Activated CD4-positive, alpha-beta T cell treated with anti-CD3 and anti-CD28 coated beads, Interleukin-2, Interleukin-6, amounts not matched to agents 100 ng/mL and 50 ng/mL, durations not matched to agents 16 hours and 8 hours (primary cell): ENCODE data around the gene JARID2.
"Not testable (repeated sequence)": the region's sequence is repeated elsewhere in the genome, so short reads cannot be mapped to it uniquely, and the experiment has no call there.

Source experiments
- DNase-seq: peaks from one replicate; pipeline ENCODE4 v3.0.0-alpha.2; 2020

Gene JARID2

GRCh38 chr6:15531973-15532372 is 286.1 kb downstream of the JARID2 start:
- no peak for DNase-seq

DNA sequence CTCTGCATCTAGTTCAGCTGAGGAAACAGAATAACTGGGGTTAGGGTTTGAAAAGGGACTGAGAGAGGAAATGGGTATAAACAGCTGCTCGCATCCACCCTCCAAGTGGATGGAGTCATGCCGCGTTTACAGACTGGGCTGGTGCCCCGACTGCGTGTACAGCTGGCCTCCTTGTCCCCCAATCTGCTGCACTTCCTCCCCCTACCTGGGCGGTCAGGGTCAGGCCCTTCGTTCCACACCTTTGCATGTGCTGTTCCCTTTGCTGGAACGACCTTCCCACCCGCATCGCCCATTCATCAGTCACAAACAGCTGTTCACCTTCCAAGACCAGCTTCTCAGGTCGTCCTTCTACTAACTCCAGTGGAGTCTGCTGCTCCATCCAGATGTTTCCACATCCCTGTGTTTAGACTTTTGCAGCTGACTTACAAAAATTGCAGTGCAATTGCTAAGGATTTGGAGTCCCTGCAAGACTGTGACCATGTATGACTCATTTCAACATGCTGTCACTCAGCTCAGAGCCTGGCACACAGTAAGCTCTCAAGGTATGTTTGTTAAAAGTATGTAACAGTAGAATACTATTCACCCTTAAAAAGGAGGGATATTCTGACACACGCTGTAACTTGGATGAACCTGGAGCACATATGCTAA is 287.6 kb downstream of the JARID2 start:
- no peak for DNase-seq

DNA sequence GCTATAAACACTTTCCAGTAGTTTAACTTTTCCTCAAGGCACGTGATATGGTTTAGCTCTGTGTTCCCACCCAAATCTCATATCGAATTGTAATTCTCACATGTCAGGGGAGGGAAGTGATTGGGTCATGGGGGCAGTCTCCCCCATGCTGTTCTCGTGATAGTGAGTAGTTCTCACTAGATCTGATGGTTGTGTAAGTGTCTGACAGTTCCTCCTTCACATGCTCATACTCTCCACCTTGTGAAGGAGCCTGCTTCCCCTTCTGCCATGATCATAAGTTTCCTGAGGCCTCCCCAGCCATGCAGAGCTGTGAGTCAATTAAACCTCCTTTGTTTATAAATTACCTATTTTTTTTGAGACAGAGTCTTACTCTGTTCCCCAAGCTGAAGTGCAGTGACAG is 289.1 kb downstream of the JARID2 start:
- no peak for DNase-seq

- DNase-seq, result no peak
Observed at GRCh38 chr6:15535495-15536197, 289.8 kb downstream of the JARID2 start.

DNA sequence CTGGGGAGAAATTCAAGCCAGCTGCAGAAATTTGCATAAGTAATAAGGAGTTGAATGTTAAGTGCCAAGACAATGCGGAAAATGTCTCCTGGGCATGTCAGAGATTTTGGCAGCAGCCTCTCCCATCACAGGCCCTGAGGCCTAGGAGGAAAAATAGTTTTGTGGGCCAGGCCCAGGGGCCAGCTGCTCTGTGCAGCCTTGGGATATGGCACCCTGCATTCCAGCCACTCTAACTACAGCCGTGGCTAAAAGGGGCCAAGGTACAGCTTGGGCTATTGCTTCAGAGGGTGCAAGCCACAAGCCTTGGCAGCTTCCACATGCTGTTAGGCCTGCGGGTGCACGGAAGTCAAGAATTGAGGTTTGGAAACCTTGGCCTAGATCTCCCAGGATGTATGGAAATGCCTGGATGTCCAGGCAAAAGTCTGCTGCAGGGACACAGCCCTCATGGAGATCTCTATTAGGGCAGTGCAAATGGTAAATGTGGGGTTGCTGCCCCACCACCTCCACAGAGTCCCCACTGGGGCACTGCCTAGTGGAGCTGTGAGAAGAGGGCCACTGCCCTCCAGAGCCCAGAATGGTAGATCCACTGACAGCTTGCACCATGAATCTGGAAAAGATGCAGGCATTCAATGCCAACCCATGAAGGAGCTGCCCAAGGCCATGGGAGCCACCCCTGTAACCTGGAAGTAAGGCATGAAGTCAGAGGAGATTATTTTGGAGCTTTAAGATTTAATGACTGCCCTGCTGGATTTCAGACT is 290.5 kb downstream of the JARID2 start:
- no peak for DNase-seq

DNA sequence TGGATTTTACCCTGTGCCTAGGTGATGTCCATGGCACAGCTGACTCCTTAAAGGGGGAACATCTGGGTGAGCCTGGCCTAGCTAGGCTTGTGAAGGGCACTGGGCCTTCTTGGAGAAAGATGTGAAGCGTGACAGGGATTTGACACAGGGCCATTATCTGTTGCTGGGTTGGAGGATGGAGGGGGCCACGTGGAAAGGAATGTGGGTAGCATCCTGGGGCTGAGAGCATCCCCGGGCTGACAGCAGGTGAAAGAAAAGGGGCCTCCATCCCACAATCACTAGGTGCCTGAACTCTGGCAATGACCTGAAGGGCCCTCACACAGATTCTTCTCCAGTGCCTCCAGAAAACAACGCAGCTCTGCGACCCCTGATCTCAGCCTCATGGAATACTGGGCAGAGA is 292.2 kb downstream of the JARID2 start:
- no peak for DNase-seq

GRCh38 chr6:15538766-15539495 is 293.1 kb downstream of the JARID2 start:
- no peak for DNase-seq

- DNase-seq, result no peak
Observed at GRCh38 chr6:15539722-15540270, 293.9 kb downstream of the JARID2 start.

DNA sequence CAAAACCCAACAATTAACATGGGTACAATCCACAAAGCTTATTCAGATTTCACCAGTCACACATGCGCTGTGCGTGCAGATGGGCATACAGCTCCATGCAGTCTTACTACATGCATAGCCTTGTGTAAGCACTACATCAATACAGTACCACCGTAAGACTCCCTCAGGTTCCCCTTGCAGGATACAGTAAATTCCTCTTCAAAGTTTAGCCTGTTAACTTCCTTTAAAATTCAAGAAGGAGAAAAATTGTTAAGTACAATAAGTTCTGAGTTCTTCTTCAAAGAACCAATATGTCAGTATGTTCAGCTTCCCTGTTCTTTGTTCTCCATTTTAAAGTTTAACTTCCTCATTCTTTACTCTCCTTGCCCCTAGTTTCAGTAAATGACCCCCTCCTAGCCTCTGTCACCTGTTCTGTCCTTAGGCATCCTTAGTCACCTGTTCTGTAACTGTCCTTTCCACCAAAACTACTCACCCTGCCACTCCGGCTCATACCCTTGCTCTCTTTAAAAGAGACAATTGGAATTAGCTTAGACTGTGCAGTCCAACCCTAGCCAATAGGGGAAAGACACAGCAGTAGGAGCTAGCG is 297.6 kb downstream of the JARID2 start:
- DNase-seq, result not testable (repeated sequence)

DNA sequence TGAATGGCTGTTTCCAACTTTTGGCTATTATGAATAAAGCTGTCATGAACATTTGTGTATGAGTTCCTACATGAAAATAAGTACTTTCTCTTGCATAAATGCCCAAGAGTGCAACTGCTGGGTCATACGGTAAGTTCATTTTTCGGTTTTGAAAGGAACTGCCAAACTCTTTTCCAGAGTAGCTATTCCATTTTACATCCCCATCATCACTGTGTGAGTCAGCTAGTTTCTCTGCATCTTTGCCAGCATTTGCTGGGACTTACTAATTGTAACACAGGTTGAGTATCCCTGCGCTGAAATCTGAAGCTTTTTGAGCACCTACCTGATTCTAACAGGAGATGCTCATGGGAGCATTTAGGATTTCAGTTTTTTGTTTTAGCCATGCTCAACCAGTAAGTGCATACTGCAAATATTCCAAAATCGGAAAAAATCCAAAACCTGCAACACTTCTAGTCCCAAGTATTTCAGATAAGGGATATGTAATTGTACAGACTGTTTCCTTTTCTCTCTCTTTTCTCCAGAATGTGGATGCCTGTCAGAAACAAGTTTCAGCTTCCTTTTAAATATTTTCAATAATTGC is 298.5 kb downstream of the JARID2 start:
- DNase-seq, result no peak

GRCh38 chr6:15546591-15546990 is 300.7 kb downstream of the JARID2 start:
- DNase-seq, result no peak

DNA sequence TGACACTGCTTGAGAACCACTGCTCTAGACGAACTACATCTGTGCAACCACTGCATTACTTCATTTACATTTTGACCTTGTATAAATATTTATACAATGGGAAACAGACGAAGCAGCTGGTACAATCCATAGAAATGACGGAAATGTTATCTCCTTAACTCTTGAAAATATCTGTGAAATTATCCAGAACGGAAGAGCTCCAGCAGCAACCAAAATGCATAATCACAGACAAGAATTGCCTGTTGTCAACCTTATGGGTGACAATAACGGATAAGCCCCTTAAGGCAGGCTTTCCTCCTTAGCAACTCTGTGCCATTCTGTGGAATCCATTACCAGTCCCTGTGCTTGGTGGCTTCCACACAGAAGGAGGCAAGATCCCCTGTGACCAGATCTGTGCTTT is 301.5 kb downstream of the JARID2 start:
- no peak for DNase-seq

DNA sequence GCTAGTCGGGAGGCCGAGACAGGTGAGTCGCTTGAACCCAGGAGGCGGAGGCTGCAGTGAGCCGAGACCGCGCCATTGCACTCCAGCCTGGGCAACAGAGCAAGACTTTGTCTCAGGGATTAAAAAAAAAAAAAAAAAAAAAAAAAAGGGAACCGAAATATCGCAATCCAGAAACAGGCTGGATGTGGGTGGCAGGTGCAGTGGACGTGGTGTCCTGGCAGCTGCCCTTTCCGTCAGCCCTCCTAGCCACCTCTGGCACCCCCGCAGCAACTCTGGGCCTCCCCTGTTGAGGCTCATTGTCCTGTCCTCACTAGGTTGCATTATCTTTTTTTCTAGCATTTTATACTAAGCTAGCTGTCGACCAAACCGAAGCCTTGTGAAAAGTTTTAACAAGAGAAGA is 303.5 kb downstream of the JARID2 start:
- no peak for DNase-seq

DNA sequence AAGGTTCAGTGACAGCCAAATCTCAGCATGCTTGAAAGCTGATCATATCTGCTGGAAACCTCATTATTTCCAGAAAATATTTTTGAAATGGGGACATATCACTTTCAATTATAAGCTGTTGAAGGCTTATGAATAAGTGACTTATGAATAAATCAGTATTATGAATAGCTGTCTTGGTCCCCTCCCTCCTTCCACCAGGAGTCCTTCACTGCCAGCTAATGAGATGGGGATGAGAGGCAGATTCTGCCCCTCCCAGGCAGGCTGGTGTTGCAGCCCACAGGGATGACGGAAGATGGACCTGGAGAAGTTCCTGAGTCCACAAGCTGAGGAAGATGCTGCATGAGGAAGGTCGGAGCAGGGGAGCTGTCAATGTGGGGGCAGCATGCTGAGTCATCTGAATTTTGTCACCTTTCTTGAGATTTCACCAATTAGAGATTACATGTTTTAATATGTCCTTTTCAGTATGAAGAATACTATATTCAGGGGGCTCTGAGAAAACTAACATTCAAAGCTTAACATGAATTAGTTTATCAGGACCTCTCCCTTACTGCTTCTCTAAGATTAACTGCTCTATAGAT is 304.8 kb downstream of the JARID2 start:
- no peak for DNase-seq

GRCh38 chr6:15551262-15551661 is 305.4 kb downstream of the JARID2 start:
- no peak for DNase-seq

- no peak for DNase-seq
Observed at GRCh38 chr6:15551798-15552197, 305.9 kb downstream of the JARID2 start.

DNA sequence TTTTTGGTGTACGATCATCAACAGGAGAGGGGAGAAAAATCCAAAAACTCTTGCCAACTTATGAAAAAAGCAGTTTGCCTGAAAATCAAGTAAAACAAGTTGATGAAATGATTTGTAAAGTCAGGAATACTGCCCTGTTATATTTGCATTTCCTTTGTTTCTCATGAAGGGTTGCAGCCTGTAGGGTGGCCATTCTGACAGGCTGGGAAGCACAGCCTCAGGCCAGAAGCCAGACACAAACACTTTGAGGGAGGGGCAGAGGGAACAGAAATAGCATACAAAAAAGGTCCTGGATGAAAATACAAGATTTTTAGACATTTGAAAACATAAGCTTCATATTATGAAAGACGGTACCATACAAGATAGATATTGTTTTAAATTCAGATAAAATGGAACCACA is 307.2 kb downstream of the JARID2 start:
- DNase-seq, result no peak

- no peak for DNase-seq
Observed at GRCh38 chr6:15553736-15554294, 307.9 kb downstream of the JARID2 start.

GRCh38 chr6:15554728-15555100 is 308.8 kb downstream of the JARID2 start:
- no peak for DNase-seq

DNA sequence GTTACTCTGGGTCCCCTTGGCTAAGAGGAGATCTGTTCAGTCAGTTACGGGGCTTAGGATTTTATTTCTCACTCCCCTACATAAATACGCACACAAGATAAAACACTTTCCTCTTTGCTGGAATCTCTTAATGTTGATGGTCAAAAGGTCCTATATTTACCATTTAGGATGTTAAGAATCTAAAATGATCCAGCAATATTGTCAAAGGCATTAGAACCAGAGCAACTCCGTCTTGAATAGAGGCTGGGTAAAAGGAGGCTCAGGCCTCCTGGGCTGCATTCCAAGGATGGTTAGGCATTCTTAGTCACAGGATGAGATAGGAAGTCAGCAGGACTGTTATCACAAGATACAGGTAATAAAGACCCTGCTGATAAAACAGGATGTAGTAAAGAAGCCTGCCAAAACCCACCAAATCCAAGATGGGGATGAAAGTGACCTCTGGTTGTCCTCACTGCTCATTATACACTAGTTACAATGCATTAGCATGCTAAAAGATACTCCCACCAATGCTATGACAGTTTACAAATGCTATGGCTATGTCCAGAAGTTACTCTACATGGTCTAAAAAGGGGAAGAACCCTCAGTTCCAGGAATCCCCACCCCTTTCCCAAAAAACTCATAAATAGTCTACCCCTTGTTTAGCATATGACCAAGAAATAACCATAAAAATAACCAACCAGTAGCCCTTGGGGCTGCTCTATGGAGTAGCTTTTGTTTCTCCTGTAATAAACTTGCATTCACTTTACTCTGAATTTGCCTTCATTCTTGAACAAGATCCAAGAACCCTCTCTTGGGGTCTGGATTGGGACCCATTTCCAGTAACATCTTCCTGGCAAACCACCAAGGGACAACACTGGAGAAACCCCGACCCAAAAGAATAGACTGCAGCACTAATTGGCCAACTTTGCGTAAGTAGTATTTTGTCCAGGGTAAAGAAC is 309.5 kb downstream of the JARID2 start:
- no peak for DNase-seq
